Ishikawa (cell line): ENCODE data around the gene DPY30.

Source experiments
- CEBPB ChIP-seq: IDR thresholded peaks from 2 replicates; pipeline ENCODE4 v1.6.1; 2012
- CREB1 ChIP-seq: IDR thresholded peaks from 2 replicates; pipeline ENCODE4 v1.6.1; 2012; ENCODE audit warnings: low read depth
- EGR1 ChIP-seq: IDR thresholded peaks from 2 replicates; pipeline ENCODE4 v1.6.1; 2012
- EP300 ChIP-seq: IDR thresholded peaks from 2 replicates; pipeline ENCODE4 v1.6.1; 2012; ENCODE audit warnings: borderline replicate concordance
- FOXM1 ChIP-seq: IDR thresholded peaks from 2 replicates; pipeline ENCODE4 v1.6.1; 2012; ENCODE audit warnings: low read depth, borderline replicate concordance
- NFIC ChIP-seq: IDR thresholded peaks from 2 replicates; pipeline ENCODE4 v1.6.1; 2012
- RAD21 ChIP-seq: IDR thresholded peaks from 2 replicates; pipeline ENCODE4 v1.6.1; 2012; ENCODE audit warnings: low read depth
- TAF1 ChIP-seq: IDR thresholded peaks from 2 replicates; pipeline ENCODE4 v1.6.1; 2012; ENCODE audit warnings: low read depth, mild to moderate bottlenecking
- TCF12 ChIP-seq: IDR thresholded peaks from 2 replicates; pipeline ENCODE4 v1.6.1; 2012; ENCODE audit warnings: low read depth
- YY1 ChIP-seq: IDR thresholded peaks from 2 replicates; pipeline ENCODE4 v1.6.1; 2012; ENCODE audit warnings: low read depth
- ZBTB7A ChIP-seq: IDR thresholded peaks from 2 replicates; pipeline ENCODE4 v1.6.1; 2012; ENCODE audit warnings: low read depth
- TF ChIP-seq, protein P1 (sequence below): IDR thresholded peaks from 2 replicates; pipeline ENCODE4 v1.6.1; 2012; ENCODE audit warnings: low read depth, mild to moderate bottlenecking
- TF ChIP-seq, protein P2 (sequence below): IDR thresholded peaks from 2 replicates; pipeline ENCODE4 v1.6.1; 2012
- TF ChIP-seq, protein P3 (sequence below): IDR thresholded peaks from 2 replicates; pipeline ENCODE4 v1.6.1; 2012

DNA sequence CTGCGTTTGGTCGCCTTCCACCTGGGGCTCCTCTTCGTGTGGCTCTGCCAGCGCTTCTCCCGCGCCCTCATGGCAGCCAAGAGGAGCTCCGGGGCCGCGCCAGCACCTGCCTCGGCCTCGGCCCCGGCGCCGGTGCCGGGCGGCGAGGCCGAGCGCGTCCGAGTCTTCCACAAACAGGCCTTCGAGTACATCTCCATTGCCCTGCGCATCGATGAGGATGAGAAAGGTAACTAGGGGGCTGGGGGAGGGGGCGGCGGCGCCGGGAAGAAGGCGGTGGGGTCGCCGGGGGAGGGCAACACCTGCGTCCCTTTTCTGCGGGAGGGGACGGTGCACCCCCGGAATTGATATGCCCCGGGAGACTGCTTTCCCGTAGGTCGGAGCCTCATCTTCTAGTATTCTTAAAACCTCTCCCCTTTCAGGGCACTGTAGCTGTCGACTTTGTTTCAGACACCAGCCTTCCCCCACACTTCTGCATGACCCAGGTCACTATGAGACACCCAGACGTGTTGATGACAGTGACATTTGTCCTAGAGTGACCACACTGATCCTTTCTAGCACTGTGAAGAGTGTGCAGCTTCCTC is 24.5 kb upstream of the DPY30 start:
- TF ChIP-seq, protein P1, sequence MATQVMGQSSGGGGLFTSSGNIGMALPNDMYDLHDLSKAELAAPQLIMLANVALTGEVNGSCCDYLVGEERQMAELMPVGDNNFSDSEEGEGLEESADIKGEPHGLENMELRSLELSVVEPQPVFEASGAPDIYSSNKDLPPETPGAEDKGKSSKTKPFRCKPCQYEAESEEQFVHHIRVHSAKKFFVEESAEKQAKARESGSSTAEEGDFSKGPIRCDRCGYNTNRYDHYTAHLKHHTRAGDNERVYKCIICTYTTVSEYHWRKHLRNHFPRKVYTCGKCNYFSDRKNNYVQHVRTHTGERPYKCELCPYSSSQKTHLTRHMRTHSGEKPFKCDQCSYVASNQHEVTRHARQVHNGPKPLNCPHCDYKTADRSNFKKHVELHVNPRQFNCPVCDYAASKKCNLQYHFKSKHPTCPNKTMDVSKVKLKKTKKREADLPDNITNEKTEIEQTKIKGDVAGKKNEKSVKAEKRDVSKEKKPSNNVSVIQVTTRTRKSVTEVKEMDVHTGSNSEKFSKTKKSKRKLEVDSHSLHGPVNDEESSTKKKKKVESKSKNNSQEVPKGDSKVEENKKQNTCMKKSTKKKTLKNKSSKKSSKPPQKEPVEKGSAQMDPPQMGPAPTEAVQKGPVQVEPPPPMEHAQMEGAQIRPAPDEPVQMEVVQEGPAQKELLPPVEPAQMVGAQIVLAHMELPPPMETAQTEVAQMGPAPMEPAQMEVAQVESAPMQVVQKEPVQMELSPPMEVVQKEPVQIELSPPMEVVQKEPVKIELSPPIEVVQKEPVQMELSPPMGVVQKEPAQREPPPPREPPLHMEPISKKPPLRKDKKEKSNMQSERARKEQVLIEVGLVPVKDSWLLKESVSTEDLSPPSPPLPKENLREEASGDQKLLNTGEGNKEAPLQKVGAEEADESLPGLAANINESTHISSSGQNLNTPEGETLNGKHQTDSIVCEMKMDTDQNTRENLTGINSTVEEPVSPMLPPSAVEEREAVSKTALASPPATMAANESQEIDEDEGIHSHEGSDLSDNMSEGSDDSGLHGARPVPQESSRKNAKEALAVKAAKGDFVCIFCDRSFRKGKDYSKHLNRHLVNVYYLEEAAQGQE = no peak
- TF ChIP-seq CEBPB = no peak
- TF ChIP-seq, protein P2, sequence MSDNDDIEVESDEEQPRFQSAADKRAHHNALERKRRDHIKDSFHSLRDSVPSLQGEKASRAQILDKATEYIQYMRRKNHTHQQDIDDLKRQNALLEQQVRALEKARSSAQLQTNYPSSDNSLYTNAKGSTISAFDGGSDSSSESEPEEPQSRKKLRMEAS = no peak
- TF ChIP-seq, protein P3, sequence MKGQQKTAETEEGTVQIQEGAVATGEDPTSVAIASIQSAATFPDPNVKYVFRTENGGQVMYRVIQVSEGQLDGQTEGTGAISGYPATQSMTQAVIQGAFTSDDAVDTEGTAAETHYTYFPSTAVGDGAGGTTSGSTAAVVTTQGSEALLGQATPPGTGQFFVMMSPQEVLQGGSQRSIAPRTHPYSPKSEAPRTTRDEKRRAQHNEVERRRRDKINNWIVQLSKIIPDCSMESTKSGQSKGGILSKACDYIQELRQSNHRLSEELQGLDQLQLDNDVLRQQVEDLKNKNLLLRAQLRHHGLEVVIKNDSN = no peak
- TF ChIP-seq TAF1 = no peak
- TF ChIP-seq TCF12 = no peak
- no peak for TF ChIP-seq YY1
- TF ChIP-seq EP300 = no peak
- TF ChIP-seq RAD21 = no peak
- TF ChIP-seq FOXM1 = no peak
- TF ChIP-seq ZBTB7A = no peak
- TF ChIP-seq EGR1 = no peak
- TF ChIP-seq CREB1 = no peak
- TF ChIP-seq NFIC = no peak
